ENCODE data around the gene LEMD1.

DNA sequence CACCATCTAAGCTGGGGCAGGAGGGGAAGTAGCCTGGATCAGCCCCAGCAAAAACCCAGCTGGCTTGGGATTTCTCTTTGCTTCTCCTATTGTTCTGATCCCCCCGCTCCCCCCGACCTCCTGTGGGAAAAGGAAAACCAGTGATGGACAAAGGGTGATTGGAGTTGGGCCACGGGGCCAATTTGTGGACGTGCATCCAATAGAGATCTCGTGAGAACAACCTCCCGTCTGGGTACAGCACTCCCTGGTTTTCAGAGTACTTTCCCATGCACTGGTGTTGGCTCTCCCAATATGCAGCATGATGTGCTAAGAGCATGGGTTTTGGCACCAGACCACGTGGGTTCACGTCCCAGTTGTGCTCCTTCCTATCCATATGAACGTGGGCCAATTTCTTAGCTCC lies 25.0 kb upstream of the LEMD1 start:
- TF ChIP-seq, protein P1, sequence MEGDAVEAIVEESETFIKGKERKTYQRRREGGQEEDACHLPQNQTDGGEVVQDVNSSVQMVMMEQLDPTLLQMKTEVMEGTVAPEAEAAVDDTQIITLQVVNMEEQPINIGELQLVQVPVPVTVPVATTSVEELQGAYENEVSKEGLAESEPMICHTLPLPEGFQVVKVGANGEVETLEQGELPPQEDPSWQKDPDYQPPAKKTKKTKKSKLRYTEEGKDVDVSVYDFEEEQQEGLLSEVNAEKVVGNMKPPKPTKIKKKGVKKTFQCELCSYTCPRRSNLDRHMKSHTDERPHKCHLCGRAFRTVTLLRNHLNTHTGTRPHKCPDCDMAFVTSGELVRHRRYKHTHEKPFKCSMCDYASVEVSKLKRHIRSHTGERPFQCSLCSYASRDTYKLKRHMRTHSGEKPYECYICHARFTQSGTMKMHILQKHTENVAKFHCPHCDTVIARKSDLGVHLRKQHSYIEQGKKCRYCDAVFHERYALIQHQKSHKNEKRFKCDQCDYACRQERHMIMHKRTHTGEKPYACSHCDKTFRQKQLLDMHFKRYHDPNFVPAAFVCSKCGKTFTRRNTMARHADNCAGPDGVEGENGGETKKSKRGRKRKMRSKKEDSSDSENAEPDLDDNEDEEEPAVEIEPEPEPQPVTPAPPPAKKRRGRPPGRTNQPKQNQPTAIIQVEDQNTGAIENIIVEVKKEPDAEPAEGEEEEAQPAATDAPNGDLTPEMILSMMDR (IDR thresholded peaks at IDR 0.05; ENCODE audit: low read length) = no peak
- TF ChIP-seq EZH2 (optimal IDR thresholded peaks at IDR 0.05; ENCODE audit: low read depth, low read length) (no peak), EZH2phosphoT487 (IDR thresholded peaks at IDR 0.05; ENCODE audit: low read length) (no peak)
